Measurements from ENCODE around the gene NOS2. TPM values are rescaled to one million over a fixed set of nuclear protein-coding genes. Genes with fewer than 3 reads are reported as not detected.

Gene NOS2
- total and polyA plus RNA-seq, 3 donors from 2014 or later: 0.53 to 1.4 (median 0.87) TPM

- no peaks in the 10 kb centered on the region for H3K27me3 ChIP-seq
- peaks cover 11% of the 10 kb centered on the region for H3K4me1 ChIP-seq
- TF ChIP-seq POLR2A (IDR thresholded peaks at IDR 0.05) (no peak), CTCF (IDR thresholded peaks at IDR 0.05) (no peak)
- H3K27ac ChIP-seq: no peak overlapping the region
- WGBS, 2 donors: 56 to 68% methylated on average over 3 of the region's 3 CpGs
- H3K4me3 ChIP-seq: no peak overlapping the region
- no peak for DNase-seq
- H3K36me3 ChIP-seq (ENCODE audit: low read depth, missing control alignments): no peaks in the 10 kb centered on the region
- intact Hi-C loops (cut with DNase I; ENCODE audit: low total_unique reads): no loop called here
- no peaks in the 10 kb centered on the region for H3K9me3 ChIP-seq
Observed at GRCh38 chr17:27792095-27792494, 8.2 kb downstream of the NOS2 start.

GRCh38 chr17:27788919-27789318 is 11.4 kb downstream of the NOS2 start:
- 74 to 91% methylated on average over 3 of the region's 3 CpGs for WGBS, 2 donors
- TF ChIP-seq CTCF (IDR thresholded peaks at IDR 0.05): no peak
- Histone ChIP-seq H3K27me3 (no peaks in the 10 kb centered on the region), H3K4me1 (peaks cover 10% of the 10 kb centered on the region), H3K4me3 (no peak overlapping the region), H3K27ac (no peak overlapping the region), H3K9me3 (no peaks in the 10 kb centered on the region), H3K36me3 (ENCODE audit: low read depth, missing control alignments) (no peaks in the 10 kb centered on the region)
- intact Hi-C loops (cut with DNase I; ENCODE audit: low total_unique reads): no loop called here
- no peak for DNase-seq

- Histone ChIP-seq H3K27ac (no peak overlapping the region), H3K27me3 (no peaks in the 10 kb centered on the region), H3K4me1 (no peaks in the 10 kb centered on the region), H3K9me3 (no peaks in the 10 kb centered on the region), H3K4me3 (no peak overlapping the region), H3K36me3 (ENCODE audit: low read depth, missing control alignments) (no peaks in the 10 kb centered on the region)
- intact Hi-C loops (cut with DNase I; ENCODE audit: low total_unique reads): no loop called here
- no peak for DNase-seq
- 64 to 74% methylated on average over 7 to 9 of the region's 9 CpGs for WGBS, 2 donors
- TF ChIP-seq POLR2A (IDR thresholded peaks at IDR 0.05) (no peak), CTCF (IDR thresholded peaks at IDR 0.05) (no peak)
Observed at GRCh38 chr17:27783440-27784350, 16.6 kb downstream of the NOS2 start.

- DNase-seq: no peak
- Histone ChIP-seq H3K9me3 (no peaks in the 10 kb centered on the region), H3K4me3 (no peak overlapping the region), H3K27me3 (no peaks in the 10 kb centered on the region), H3K27ac (no peak overlapping the region), H3K4me1 (no peaks in the 10 kb centered on the region), H3K36me3 (ENCODE audit: low read depth, missing control alignments) (no peaks in the 10 kb centered on the region)
- intact Hi-C loops (cut with DNase I; ENCODE audit: low total_unique reads): no loop called here
- 84 to 86% methylated on average over 7 of the region's 7 CpGs for WGBS, 2 donors
- TF ChIP-seq POLR2A (IDR thresholded peaks at IDR 0.05) (no peak), CTCF (IDR thresholded peaks at IDR 0.05) (no peak)
Observed at GRCh38 chr17:27782791-27783206, 17.5 kb downstream of the NOS2 start.
